ENCODE results near the gene FOXN3. TPM values are rescaled to one million over a fixed set of nuclear protein-coding genes. Genes with fewer than 3 reads are reported as not detected.

Gene FOXN3
- total RNA-seq, 1 experiment from 2014 or later = 125 TPM

DNA sequence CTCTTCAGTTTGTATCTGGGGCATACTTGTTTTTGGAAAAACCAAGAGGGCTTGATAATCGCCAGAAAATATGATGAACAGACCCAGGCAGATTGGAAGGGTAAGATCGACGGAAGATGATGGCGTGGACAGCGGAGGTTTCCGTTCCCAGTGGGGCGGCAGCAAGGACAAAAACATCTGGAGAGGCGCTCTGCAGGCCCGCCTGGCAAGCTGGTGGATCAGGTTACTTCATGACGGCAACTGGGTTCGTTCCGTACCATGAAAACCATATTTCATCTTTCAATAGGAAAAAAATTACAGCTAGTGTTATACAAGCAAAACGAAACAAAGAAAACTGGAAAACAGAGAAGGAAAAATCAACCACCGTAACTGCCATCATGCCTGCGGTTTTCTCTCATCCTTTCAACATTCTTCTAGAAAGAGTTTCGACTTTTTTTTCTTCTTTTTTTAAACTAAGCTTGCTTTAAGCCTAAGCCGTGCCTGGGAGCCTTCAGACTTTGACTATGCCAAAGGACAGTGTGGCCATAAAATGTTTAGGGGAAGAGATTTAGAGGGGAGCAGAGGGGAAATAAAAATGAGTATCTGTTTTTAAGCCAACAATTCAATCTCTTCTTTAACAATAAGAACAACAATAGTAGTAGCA, 210.5 kb downstream of the FOXN3 start:
- H3K27me3 Mint-ChIP-seq (ENCODE audit: low read depth) = no peaks in the 10 kb centered on the region; the same call in 1 of the 2 replicates
- no peak overlapping the region for H3K18ac ChIP-seq (ENCODE audit: insufficient read length, low read depth, low read length)
- peaks cover 4% of the 10 kb centered on the region; the same call in 1 of the 2 replicates for H3K79me2 ChIP-seq (ENCODE audit: insufficient read depth, low read length)
- H2BK120ac ChIP-seq (ENCODE audit: low read depth, low read length, poor library complexity, severe bottlenecking) = no peak overlapping the region
- no peaks in the 10 kb centered on the region for H3K23me2 ChIP-seq (ENCODE audit: insufficient read length, low read depth, low read length, poor library complexity, severe bottlenecking)
- no peak overlapping the region for H3K56ac ChIP-seq (ENCODE audit: insufficient read length, low read depth, low read length)
- peaks cover 77 to 86% of the 10 kb centered on the region in 2 experiments for H3K4me1 Mint-ChIP-seq
- no peak overlapping the region for H2BK12ac ChIP-seq (ENCODE audit: insufficient read length, low read depth, low read length)
- no peaks in the 10 kb centered on the region for H3K9me3 Mint-ChIP-seq
- H3K9me3 ChIP-seq (ENCODE audit: control insufficient read depth, low read depth, low read length) = no peaks in the 10 kb centered on the region
- no peak overlapping the region for H3K27ac ChIP-seq (ENCODE audit: insufficient read length, low read depth, low read length)
- H2BK20ac ChIP-seq (ENCODE audit: low read depth, low read length, poor library complexity, severe bottlenecking) = no peak overlapping the region
- H4K8ac ChIP-seq (replicated peaks; ENCODE audit: insufficient read length, low read depth, low read length) = no peak overlapping the region
- peaks cover 8 to 10% (median 9%) of the 10 kb centered on the region in 3 experiments; a peak in 5 of 7 replicates for H3K36me3 Mint-ChIP-seq (ENCODE audit: insufficient read depth in 1 of 3, low read depth in 3 of 3)
- H2BK15ac ChIP-seq (ENCODE audit: low read depth, low read length) = no peak overlapping the region
- no peak overlapping the region for H3K14ac ChIP-seq (ENCODE audit: insufficient read depth, low read length)
- H3K4me1 ChIP-seq (ENCODE audit: insufficient read depth, low read length) = peaks cover 14% of the 10 kb centered on the region; the same call in 1 of the 2 replicates
- no peak overlapping the region for H4K5ac ChIP-seq (ENCODE audit: insufficient read length, low read depth, low read length)
- H3K23ac ChIP-seq (ENCODE audit: insufficient read length, low read depth, low read length) = no peak overlapping the region
- H2AK5ac ChIP-seq (ENCODE audit: insufficient read length, low read length) = no peak overlapping the region
- H4K91ac ChIP-seq (ENCODE audit: insufficient read length, low read depth, low read length) = no peak overlapping the region
- DNase-seq = no peak
- peaks cover 3% of the 10 kb centered on the region for H3K79me1 ChIP-seq (ENCODE audit: insufficient read depth, low read depth, low read length, poor library complexity, severe bottlenecking)
- H3K27ac Mint-ChIP-seq = peak overlapping the region in 2 of 3 experiments; percentile 69 to 76; a peak in 5 of 7 replicates
- H3K4me3 Mint-ChIP-seq = no peak overlapping the region
- no peaks in the 10 kb centered on the region for H4K20me1 ChIP-seq (ENCODE audit: control insufficient read depth, insufficient read depth, insufficient read length)
- H2BK5ac ChIP-seq (ENCODE audit: insufficient read length, low read length) = no peak overlapping the region
- no peak overlapping the region for H3T11ph ChIP-seq (ENCODE audit: low read length)
- H3K4me2 ChIP-seq (ENCODE audit: insufficient read depth, insufficient read length, low read length) = no peak overlapping the region
- no peak overlapping the region for H3K4ac ChIP-seq (ENCODE audit: low read depth, low read length)
- TF ChIP-seq, protein P1, sequence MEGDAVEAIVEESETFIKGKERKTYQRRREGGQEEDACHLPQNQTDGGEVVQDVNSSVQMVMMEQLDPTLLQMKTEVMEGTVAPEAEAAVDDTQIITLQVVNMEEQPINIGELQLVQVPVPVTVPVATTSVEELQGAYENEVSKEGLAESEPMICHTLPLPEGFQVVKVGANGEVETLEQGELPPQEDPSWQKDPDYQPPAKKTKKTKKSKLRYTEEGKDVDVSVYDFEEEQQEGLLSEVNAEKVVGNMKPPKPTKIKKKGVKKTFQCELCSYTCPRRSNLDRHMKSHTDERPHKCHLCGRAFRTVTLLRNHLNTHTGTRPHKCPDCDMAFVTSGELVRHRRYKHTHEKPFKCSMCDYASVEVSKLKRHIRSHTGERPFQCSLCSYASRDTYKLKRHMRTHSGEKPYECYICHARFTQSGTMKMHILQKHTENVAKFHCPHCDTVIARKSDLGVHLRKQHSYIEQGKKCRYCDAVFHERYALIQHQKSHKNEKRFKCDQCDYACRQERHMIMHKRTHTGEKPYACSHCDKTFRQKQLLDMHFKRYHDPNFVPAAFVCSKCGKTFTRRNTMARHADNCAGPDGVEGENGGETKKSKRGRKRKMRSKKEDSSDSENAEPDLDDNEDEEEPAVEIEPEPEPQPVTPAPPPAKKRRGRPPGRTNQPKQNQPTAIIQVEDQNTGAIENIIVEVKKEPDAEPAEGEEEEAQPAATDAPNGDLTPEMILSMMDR (conservative IDR thresholded peaks at IDR 0.05) = no peak
- H2AFZ ChIP-seq (ENCODE audit: low read length) = no peak overlapping the region
- no CpG with 5 or more reads among the region's 17 CpGs for WGBS (ENCODE audit: extremely low coverage, insufficient read length, low lambda C conversion rate)
- H3K9ac ChIP-seq (ENCODE audit: extremely low read depth, insufficient read length, low read length) = no peak overlapping the region
- no peaks in the 10 kb centered on the region for H3K27me3 ChIP-seq (ENCODE audit: insufficient read depth, low read length)
